Activated T-helper 1 cell treated with anti-CD3 and anti-CD28 coated beads, Interleukin-2, amount 50 U/mL, for 16 hours (primary cell): ENCODE results near the gene ZSWIM2.
"Not testable (repeated sequence)": the region's sequence is repeated elsewhere in the genome, so short reads cannot be mapped to it uniquely, and the experiment has no call there.

Experiments
- DNase-seq, 2 donors: peaks; one replicate each; pipeline ENCODE4 v3.0.0-alpha.2; 2020; ENCODE audit warnings: low read depth in 1 of 2, low spot score in 1 of 2

Gene ZSWIM2

GRCh38 chr2:186848873-186849578 is at the start of gene ZSWIM2:
ZSWIM2 (minus strand) TSS chr2:186849170; CDS start chr2:186849130, 40 bp downstream.
- DNase-seq = no peak

- DNase-seq = not testable (repeated sequence)
Measured at GRCh38 chr2:186896220-186896619, 47.2 kb upstream of the ZSWIM2 start.

- DNase-seq = no peak
Measured at GRCh38 chr2:186895451-186895850, 46.5 kb upstream of the ZSWIM2 start.

GRCh38 chr2:186894478-186894877 is 45.5 kb upstream of the ZSWIM2 start:
- no peak for DNase-seq

GRCh38 chr2:186892821-186893220 is 43.9 kb upstream of the ZSWIM2 start:
- no peak for DNase-seq

- no peak for DNase-seq
Measured at GRCh38 chr2:186891185-186891621, 42.2 kb upstream of the ZSWIM2 start.

GRCh38 chr2:186889101-186889879 is 40.3 kb upstream of the ZSWIM2 start:
- no peak for DNase-seq

- no peak for DNase-seq
Measured at GRCh38 chr2:186887107-186888090, 38.4 kb upstream of the ZSWIM2 start.

- DNase-seq = no peak
Measured at GRCh38 chr2:186884587-186884986, 35.6 kb upstream of the ZSWIM2 start.

GRCh38 chr2:186883666-186884065 is 34.7 kb upstream of the ZSWIM2 start:
- no peak for DNase-seq

GRCh38 chr2:186882511-186883071 is 33.6 kb upstream of the ZSWIM2 start:
- no peak for DNase-seq

- no peak for DNase-seq
Measured at GRCh38 chr2:186881660-186882059, 32.7 kb upstream of the ZSWIM2 start.

GRCh38 chr2:186879312-186879711 is 30.3 kb upstream of the ZSWIM2 start:
- DNase-seq = no peak

GRCh38 chr2:186874713-186875112 is 25.7 kb upstream of the ZSWIM2 start:
- DNase-seq = no peak

GRCh38 chr2:186871881-186872280 is 22.9 kb upstream of the ZSWIM2 start:
- DNase-seq = no peak

- DNase-seq = no peak
Measured at GRCh38 chr2:186868344-186868743, 19.4 kb upstream of the ZSWIM2 start.

- DNase-seq = no peak
Measured at GRCh38 chr2:186862869-186863709, 14.1 kb upstream of the ZSWIM2 start.

- DNase-seq = no peak
Measured at GRCh38 chr2:186855216-186855615, 6.2 kb upstream of the ZSWIM2 start.

GRCh38 chr2:186853951-186854350 is 5.0 kb upstream of the ZSWIM2 start:
- DNase-seq = no peak

- DNase-seq = no peak
Measured at GRCh38 chr2:186852508-186852907, 3.5 kb upstream of the ZSWIM2 start.
